DND-41 (cell line): ENCODE data around the gene FANCE.

Source experiments
- ATAC-seq: fragments of 200-7000 bp; cut with Tn5 transposase; 3 replicates; pipeline ENCODE4 v1.9.1; 2021; ENCODE audit warnings: low read depth; ENCODE audit not compliant: insufficient read depth
- DNase-seq: peaks from one replicate; pipeline ENCODE4 v3.0.0-alpha.2; 2020
- H2AFZ ChIP-seq: 2 replicates; pipeline ENCODE4 v1.6.0; 2012; ENCODE audit warnings: low read depth, low read length
- H3K27ac ChIP-seq: 2 replicates; pipeline ENCODE4 v1.5.1; 2012; ENCODE audit warnings: low read length, inconsistent platforms
- H3K27me3 ChIP-seq: fragments of 200-600 bp; sonication (generic); 2 replicates; pipeline ENCODE4 v1.6.0; 2012; ENCODE audit warnings: low read length, mild to moderate bottlenecking, inconsistent platforms; ENCODE audit not compliant: insufficient read depth, poor library complexity
- H3K36me3 ChIP-seq: 2 replicates; pipeline ENCODE4 v1.5.1; 2012; ENCODE audit warnings: low read length, inconsistent platforms; ENCODE audit not compliant: insufficient read depth
- H3K4me1 ChIP-seq: 2 replicates; pipeline ENCODE4 v1.5.1; 2012; ENCODE audit warnings: mild to moderate bottlenecking, low read length; ENCODE audit not compliant: insufficient read depth
- H3K4me2 ChIP-seq: 2 replicates; pipeline ENCODE4 v1.6.0; 2012; ENCODE audit warnings: mild to moderate bottlenecking, moderate library complexity, low read length, inconsistent platforms; ENCODE audit not compliant: insufficient read depth
- H3K4me3 ChIP-seq, 2 experiments: fragments of 200-600 bp in 1 of 2; shearing (Covaris generic) in 1 of 2; 2 replicates each; pipeline ENCODE4 v1.5.1; 2012 to 2016; ENCODE audit warnings: inconsistent platforms in 2 of 2, low read length in 2 of 2, mild to moderate bottlenecking in 2 of 2, low read depth in 1 of 2, moderate library complexity in 1 of 2
- H3K79me2 ChIP-seq: 2 replicates; pipeline ENCODE4 v1.6.0; 2012; ENCODE audit warnings: low read length, inconsistent platforms; ENCODE audit not compliant: insufficient read depth
- H3K9ac ChIP-seq: 2 replicates; pipeline ENCODE4 v1.6.0; 2012; ENCODE audit warnings: low read depth, mild to moderate bottlenecking, inconsistent platforms, low read length, moderate library complexity
- H3K9me3 ChIP-seq: 2 replicates; pipeline ENCODE4 v1.5.1; 2012; ENCODE audit warnings: low read length, moderate library complexity, mild to moderate bottlenecking, inconsistent platforms; ENCODE audit not compliant: insufficient read depth, severe bottlenecking
- H4K20me1 ChIP-seq: 2 replicates; pipeline ENCODE4 v1.6.0; 2012; ENCODE audit warnings: low read length; ENCODE audit not compliant: insufficient read depth
- CTCF ChIP-seq: IDR thresholded peaks from 2 replicates; pipeline ENCODE4 v1.5.1; 2012; ENCODE audit warnings: borderline replicate concordance, low read length, moderate library complexity, mild to moderate bottlenecking; ENCODE audit not compliant: poor library complexity, severe bottlenecking; ENCODE audit errors: extremely low read depth
- EZH2 ChIP-seq: IDR thresholded peaks from 3 replicates; pipeline ENCODE4 v1.6.1; 2012; ENCODE audit warnings: borderline replicate concordance, low read depth, mild to moderate bottlenecking, moderate library complexity, low read length, inconsistent platforms; ENCODE audit not compliant: severe bottlenecking

Gene FANCE

DNA sequence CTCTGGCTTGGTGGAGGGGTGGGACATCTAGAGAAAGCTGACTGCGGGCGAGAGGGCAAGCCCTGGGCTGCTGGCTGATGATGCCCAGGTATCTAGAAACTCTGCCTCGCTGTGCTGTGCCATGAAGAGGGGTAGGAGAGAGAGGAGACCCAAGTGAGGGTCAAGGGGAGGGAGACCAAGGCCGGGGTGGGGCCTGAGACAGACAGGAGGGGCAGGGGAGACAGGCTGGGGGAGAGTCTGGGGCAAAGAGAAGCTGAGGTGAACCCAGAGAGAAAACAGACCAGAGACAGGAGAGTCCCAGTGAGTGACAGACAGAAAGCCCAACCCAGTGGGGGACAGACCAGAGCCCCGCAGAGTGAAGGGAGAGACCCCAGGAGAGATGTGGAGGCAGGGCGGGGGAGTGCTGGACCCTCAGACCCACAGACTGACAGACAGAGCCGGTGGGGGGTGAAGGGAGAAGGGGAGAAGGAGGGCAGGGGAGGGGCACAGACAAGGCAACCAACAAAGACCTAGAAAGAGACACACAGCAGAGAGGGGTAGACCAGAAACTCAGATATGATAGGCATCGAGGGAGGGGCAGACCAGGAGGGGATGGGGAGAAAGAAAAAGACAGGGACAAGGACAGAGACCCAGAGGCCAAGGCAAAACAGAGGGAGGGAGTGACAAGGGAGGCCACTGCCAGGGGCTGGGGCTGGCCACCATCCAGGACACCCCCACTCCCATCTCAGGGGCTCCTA lies 38.9 kb downstream of the FANCE start:
- H3K4me1 ChIP-seq = no peaks in the 10 kb centered on the region
- H4K20me1 ChIP-seq = peaks cover 4% of the 10 kb centered on the region; the same call in 1 of the 2 replicates
- no peak overlapping the region for H2AFZ ChIP-seq
- no peaks in the 10 kb centered on the region for H3K9me3 ChIP-seq
- no peak for TF ChIP-seq CTCF
- no peak for TF ChIP-seq EZH2
- no peaks in the 10 kb centered on the region for H3K79me2 ChIP-seq
- no peak overlapping the region for H3K9ac ChIP-seq
- H3K36me3 ChIP-seq = no peaks in the 10 kb centered on the region
- H3K27me3 ChIP-seq = peaks cover 9% of the 10 kb centered on the region
- ATAC-seq = no peak
- H3K4me3 ChIP-seq = no peak overlapping the region
- no peak overlapping the region for H3K27ac ChIP-seq
- no peak overlapping the region for H3K4me2 ChIP-seq
- DNase-seq = no peak

DNA sequence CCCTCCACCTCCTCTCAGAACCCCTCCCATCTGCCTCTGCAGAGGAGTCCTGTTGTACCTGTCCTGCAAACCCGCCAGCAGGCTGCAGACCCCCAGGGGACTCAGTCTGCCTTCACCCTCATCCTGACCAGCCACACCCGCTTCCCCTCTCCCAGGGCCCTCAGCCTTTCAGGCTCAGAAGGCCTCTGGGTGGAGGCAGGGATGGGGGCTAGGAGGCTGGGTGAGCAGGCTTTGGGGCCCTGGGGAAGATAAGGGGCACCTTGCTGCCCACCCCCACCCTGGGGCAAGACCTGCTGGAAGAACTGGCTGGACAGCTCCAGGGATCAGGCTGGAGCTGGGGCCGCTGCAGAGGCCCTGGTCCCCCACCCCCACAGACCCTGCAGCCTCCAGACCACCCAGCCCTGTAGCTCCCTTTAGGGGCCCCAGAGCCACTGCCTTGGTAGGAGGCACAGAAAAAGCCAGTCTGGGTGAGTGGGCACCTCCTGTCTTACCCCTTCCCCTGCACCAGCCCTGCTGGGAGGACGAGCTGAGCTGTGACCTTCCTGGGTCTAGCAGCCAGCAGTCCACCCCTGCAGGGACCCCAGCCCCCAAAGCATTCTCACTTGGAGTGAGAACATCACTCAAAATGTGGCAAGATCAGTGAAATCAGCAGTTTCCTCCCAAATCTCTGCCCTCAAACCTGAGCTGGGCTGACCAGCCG lies 39.6 kb downstream of the FANCE start:
- ATAC-seq (no peak), DNase-seq (no peak)
- no peak overlapping the region for H3K4me2 ChIP-seq
- H3K4me1 ChIP-seq = no peaks in the 10 kb centered on the region
- H3K27me3 ChIP-seq = peaks cover 9% of the 10 kb centered on the region
- no peaks in the 10 kb centered on the region for H3K36me3 ChIP-seq
- H3K27ac ChIP-seq = no peak overlapping the region
- no peak overlapping the region for H3K9ac ChIP-seq
- no peaks in the 10 kb centered on the region for H3K9me3 ChIP-seq
- H3K4me3 ChIP-seq = no peak overlapping the region
- TF ChIP-seq CTCF (no peak), EZH2 (no peak)
- H2AFZ ChIP-seq = no peak overlapping the region
- no peaks in the 10 kb centered on the region for H3K79me2 ChIP-seq
- H4K20me1 ChIP-seq = peaks cover 4% of the 10 kb centered on the region; the same call in 1 of the 2 replicates

GRCh38 chr6:35492258-35492973 lies 40.3 kb downstream of the FANCE start:
- peaks cover 12% of the 10 kb centered on the region for H3K27me3 ChIP-seq
- DNase-seq = no peak
- H3K4me2 ChIP-seq = no peak overlapping the region
- H3K4me3 ChIP-seq = no peak overlapping the region
- no peak overlapping the region for H2AFZ ChIP-seq
- H3K9me3 ChIP-seq = no peaks in the 10 kb centered on the region
- H3K9ac ChIP-seq = no peak overlapping the region
- H3K79me2 ChIP-seq = no peaks in the 10 kb centered on the region
- H3K4me1 ChIP-seq = peaks cover 4% of the 10 kb centered on the region
- no peak for ATAC-seq
- TF ChIP-seq EZH2 (no peak), CTCF (no peak)
- no peaks in the 10 kb centered on the region for H3K36me3 ChIP-seq
- H3K27ac ChIP-seq = no peak overlapping the region
- peaks cover 4% of the 10 kb centered on the region; the same call in 1 of the 2 replicates for H4K20me1 ChIP-seq
